HepG2 (cell line): ENCODE measurements around the gene GPSM1.

Experiments
- AHR ChIP-seq: IDR thresholded peaks from 2 replicates; pipeline ENCODE4 v1.6.1; 2018; ENCODE audit warnings: missing genetic modification reagents, missing compliant biosample characterization
- FOXA1 ChIP-seq, 2 experiments: fragments of 450-650 bp in 1 of 2; sonication (generic) in 1 of 2; formaldehyde crosslinking in 1 of 2; IDR thresholded peaks; 2 replicates each; pipeline versions ENCODE4 v1.4.0 to v1.6.1; 2016 to 2020; ENCODE audit warnings: missing genetic modification reagents in 1 of 2
- JUNB ChIP-seq: sonication (generic); formaldehyde crosslinking; IDR thresholded peaks from 2 replicates; pipeline ENCODE4 v1.8.0; 2022; ENCODE audit warnings: missing genetic modification reagents, mild to moderate bottlenecking, borderline replicate concordance
- MED1 ChIP-seq: sonication (generic); formaldehyde crosslinking; IDR thresholded peaks from 2 replicates; pipeline ENCODE4 v1.4.0; 2020; ENCODE audit warnings: missing genetic modification reagents
- MTA3 ChIP-seq: sonication (generic); formaldehyde crosslinking; IDR thresholded peaks from 2 replicates; pipeline ENCODE4 v1.4.0; 2020; ENCODE audit warnings: missing genetic modification reagents
- RFX5 ChIP-seq: IDR thresholded peaks from 2 replicates; pipeline ENCODE4 v1.6.1; 2011; ENCODE audit warnings: low read depth, low read length, improper control_type of control experiment
- SRY ChIP-seq: sonication (generic); formaldehyde crosslinking; IDR thresholded peaks from 2 replicates; pipeline ENCODE4 v1.8.0; 2022; ENCODE audit warnings: mild to moderate bottlenecking, missing genetic modification reagents
- ZNF678 ChIP-seq: sonication (generic); formaldehyde crosslinking; IDR thresholded peaks from 2 replicates; pipeline ENCODE4 v1.4.0; 2020; ENCODE audit warnings: mild to moderate bottlenecking, missing genetic modification reagents
- TF ChIP-seq, protein P1 (sequence below): sonication (generic); formaldehyde crosslinking; IDR thresholded peaks from 2 replicates; pipeline ENCODE4 v1.9.0; 2021; ENCODE audit warnings: missing genetic modification reagents, borderline replicate concordance
- TF ChIP-seq, protein P2 (sequence below): IDR thresholded peaks from 2 replicates; pipeline ENCODE4 v1.6.1; 2012; ENCODE audit warnings: inconsistent platforms
- TF ChIP-seq, protein P3 (sequence below), 2 experiments: IDR thresholded peaks; 2 replicates each; pipeline ENCODE4 v1.6.1; 2011 to 2012; ENCODE audit warnings: low read length in 2 of 2, borderline replicate concordance in 1 of 2, low read depth in 1 of 2, mild to moderate bottlenecking in 1 of 2, moderate library complexity in 1 of 2

DNA sequence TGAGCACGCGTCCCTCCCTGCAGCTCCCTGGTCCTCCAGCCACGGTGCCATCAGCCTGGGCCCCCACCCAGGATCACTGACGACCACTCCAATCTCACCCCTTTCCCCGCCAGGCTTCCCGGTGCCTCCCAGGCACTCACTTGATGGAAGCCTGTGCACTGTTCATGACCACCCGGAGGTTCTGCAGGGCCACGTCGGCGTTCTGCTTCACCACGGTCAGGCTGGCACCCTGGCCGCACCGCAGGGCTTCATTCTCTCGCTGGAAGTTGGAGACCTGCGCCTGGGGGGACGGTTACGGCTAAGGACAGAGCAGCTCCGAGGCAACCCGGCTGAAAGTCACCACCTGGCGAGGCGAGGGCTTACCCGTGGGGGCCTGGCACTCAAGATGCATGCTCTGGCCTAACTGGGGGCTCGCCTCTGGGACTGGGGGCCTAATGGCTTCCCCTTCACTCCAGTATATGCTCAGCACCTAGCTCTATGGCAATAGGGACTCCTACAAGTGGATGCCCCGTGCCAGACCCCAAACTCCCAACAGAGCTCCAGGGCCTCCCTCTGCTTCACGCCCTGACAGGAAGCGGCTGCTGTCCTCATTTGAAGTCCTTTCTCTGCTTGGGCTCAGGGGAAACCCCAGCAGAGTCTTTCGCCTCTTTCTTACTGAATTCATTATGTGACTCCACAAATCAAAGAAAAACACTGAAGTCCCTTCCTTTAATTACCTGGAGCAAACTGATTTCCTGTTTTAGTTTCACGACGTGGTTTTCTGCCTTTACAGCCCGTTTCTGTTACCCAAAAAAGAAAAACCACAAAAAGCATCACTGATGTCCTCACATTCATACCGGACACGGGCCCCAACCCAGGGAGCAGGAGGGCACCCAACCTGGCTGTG, 76.8 kb downstream of the GPSM1 start:
- TF ChIP-seq ZNF678 (no peak), MTA3 (CRISPR knock-in tag) (no peak), RFX5 (no peak), AHR (CRISPR knock-in tag) (no peak), SRY (CRISPR knock-in tag) (no peak), FOXA1 (IDR thresholded peaks at IDR 0.05) (no peak), FOXA1 (CRISPR knock-in tag; IDR thresholded peaks at IDR 0.05) (no peak), MED1 (no peak), JUNB (no peak)
- TF ChIP-seq, protein P1, sequence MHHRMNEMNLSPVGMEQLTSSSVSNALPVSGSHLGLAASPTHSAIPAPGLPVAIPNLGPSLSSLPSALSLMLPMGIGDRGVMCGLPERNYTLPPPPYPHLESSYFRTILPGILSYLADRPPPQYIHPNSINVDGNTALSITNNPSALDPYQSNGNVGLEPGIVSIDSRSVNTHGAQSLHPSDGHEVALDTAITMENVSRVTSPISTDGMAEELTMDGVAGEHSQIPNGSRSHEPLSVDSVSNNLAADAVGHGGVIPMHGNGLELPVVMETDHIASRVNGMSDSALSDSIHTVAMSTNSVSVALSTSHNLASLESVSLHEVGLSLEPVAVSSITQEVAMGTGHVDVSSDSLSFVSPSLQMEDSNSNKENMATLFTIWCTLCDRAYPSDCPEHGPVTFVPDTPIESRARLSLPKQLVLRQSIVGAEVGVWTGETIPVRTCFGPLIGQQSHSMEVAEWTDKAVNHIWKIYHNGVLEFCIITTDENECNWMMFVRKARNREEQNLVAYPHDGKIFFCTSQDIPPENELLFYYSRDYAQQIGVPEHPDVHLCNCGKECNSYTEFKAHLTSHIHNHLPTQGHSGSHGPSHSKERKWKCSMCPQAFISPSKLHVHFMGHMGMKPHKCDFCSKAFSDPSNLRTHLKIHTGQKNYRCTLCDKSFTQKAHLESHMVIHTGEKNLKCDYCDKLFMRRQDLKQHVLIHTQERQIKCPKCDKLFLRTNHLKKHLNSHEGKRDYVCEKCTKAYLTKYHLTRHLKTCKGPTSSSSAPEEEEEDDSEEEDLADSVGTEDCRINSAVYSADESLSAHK: no peak
- TF ChIP-seq, protein P2, sequence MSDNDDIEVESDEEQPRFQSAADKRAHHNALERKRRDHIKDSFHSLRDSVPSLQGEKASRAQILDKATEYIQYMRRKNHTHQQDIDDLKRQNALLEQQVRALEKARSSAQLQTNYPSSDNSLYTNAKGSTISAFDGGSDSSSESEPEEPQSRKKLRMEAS: no peak
- TF ChIP-seq, protein P3, sequence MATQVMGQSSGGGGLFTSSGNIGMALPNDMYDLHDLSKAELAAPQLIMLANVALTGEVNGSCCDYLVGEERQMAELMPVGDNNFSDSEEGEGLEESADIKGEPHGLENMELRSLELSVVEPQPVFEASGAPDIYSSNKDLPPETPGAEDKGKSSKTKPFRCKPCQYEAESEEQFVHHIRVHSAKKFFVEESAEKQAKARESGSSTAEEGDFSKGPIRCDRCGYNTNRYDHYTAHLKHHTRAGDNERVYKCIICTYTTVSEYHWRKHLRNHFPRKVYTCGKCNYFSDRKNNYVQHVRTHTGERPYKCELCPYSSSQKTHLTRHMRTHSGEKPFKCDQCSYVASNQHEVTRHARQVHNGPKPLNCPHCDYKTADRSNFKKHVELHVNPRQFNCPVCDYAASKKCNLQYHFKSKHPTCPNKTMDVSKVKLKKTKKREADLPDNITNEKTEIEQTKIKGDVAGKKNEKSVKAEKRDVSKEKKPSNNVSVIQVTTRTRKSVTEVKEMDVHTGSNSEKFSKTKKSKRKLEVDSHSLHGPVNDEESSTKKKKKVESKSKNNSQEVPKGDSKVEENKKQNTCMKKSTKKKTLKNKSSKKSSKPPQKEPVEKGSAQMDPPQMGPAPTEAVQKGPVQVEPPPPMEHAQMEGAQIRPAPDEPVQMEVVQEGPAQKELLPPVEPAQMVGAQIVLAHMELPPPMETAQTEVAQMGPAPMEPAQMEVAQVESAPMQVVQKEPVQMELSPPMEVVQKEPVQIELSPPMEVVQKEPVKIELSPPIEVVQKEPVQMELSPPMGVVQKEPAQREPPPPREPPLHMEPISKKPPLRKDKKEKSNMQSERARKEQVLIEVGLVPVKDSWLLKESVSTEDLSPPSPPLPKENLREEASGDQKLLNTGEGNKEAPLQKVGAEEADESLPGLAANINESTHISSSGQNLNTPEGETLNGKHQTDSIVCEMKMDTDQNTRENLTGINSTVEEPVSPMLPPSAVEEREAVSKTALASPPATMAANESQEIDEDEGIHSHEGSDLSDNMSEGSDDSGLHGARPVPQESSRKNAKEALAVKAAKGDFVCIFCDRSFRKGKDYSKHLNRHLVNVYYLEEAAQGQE (IDR thresholded peaks at IDR 0.05; ENCODE audit: borderline replicate concordance in 1 of 2, low read depth in 1 of 2, low read length in 2 of 2): no peak
